ENCODE measurements around the gene ASCC3. TPM values are rescaled to one million over a fixed set of nuclear protein-coding genes. Genes with fewer than 3 reads are reported as not detected.
A peak's percentile ranks its signal among the peaks of the same experiment; 100 is the strongest.
"Not testable (repeated sequence)": the region's sequence is repeated elsewhere in the genome, so short reads cannot be mapped to it uniquely, and the experiment has no call there.

ASCC3 gene
- total RNA-seq, 1 experiment from 2014 or later = 25.9 TPM

DNA sequence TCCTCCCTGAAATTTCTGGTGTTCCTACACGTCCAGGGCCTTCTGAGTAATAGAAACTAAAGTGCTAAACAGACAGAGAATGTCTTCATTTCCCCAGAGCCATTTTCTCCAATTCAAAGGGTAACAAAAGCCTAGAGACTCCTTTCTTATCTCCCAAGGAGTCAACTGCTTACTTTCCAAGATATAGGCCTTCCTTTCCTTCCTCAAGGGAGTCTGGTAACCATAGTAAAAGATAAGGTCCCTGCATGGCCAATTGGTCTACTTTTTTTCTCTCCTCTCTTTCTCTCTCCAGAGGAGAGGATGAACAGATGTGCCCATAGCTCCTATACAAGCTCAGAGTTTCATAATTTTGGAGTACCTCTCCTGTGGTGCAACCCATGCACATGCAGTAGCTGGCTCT, 185.7 kb downstream of the ASCC3 start:
- in situ Hi-C loops (cut with HindIII; ENCODE audit: low pct_unique_long_range_greater_than_20kb, low sequenced_read_pairs) = no loop called here
- no peak for DNase-seq (ENCODE audit: low read depth)

DNA sequence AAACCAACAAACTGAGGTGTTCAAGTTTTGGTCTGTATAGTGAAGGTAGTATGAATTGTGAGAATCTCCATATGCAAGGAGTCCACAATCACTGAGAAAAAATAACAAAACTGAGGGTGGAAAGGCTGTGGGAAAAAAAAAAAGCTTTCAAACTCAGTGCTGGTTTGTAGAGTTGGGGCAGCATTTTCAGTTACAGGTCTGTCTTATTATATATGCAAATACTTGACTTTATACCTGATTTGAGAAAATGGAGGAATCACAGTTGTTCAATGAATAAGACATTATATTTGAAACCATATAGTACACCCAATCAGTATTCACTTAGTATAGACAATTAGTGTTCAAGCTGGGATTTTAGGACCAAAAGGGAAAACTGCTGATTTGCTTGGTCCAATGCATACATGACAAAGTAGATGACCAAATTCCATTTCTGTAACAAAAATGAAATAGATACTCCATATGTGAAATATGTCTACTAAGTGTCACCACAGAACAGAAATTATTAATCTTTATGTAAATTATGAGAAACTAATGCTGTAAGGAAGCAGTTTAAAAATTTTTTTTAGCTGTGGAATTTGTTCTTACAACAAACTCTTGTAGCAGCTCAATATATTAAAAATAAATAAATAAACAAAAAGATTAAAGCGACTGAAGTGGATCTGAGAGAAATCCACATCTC, 187.7 kb downstream of the ASCC3 start:
- DNase-seq (ENCODE audit: low read depth) = no peak
- in situ Hi-C loops (cut with HindIII; ENCODE audit: low pct_unique_long_range_greater_than_20kb, low sequenced_read_pairs) = no loop called here

DNA sequence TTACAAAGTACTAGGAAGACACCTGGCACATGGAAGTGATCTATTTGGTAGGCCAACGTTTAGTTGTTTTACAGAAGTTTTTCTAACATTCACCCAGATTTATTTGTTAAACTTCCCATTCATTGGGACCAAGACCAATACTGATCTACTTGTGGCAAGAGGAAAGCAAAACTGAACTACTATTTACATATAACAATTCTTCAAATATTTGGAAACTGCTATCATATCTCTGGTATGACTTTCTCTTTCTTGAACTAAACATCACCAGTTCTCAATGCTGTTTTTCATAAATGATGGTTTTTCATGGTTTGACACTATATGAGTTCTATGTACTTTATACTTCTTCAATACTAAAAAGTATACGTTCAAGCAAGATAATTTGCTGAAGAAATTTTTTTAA, 189.2 kb downstream of the ASCC3 start:
- in situ Hi-C loops (cut with HindIII; ENCODE audit: low pct_unique_long_range_greater_than_20kb, low sequenced_read_pairs) = no loop called here
- no peak for DNase-seq (ENCODE audit: low read depth)

DNA sequence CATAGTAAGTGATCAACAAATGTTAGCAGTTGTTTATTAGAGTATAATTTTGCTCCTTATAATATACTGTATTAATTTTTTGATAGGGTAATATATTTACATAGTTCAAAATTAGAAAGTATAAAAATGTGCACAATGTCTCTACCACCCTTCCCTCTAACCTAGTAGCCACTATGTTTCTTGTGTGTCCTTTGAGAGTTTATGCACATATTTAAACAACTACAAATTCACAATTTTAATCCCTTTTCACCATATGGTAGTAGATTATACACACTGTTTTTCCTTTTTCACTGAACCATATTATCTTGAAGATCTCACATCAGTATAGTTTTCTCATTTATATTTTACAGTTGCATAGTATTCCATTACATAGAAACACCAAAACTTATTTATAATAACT, 194.9 kb downstream of the ASCC3 start:
- in situ Hi-C loops (cut with HindIII; ENCODE audit: low pct_unique_long_range_greater_than_20kb, low sequenced_read_pairs) = no loop called here
- no peak for DNase-seq (ENCODE audit: low read depth)

DNA sequence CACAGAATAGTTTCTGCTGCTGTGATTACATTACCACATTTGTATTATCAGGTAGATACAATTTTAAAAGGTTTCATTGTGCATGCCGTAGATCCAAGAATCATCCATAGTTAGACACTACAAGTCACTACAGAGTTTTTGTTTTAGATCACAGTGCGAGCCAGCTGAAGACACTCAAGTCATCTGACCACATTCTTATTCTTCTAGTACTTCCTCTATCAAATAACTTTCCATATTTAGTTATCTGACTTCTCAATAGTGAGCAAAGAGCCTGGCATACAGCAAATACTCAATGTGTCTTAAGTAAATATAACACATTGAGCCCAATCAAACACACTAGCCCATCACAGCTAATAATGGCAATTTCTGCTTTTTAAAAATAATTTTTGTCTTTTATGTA, 195.4 kb downstream of the ASCC3 start:
- in situ Hi-C loops (cut with HindIII; ENCODE audit: low pct_unique_long_range_greater_than_20kb, low sequenced_read_pairs) = no loop called here

DNA sequence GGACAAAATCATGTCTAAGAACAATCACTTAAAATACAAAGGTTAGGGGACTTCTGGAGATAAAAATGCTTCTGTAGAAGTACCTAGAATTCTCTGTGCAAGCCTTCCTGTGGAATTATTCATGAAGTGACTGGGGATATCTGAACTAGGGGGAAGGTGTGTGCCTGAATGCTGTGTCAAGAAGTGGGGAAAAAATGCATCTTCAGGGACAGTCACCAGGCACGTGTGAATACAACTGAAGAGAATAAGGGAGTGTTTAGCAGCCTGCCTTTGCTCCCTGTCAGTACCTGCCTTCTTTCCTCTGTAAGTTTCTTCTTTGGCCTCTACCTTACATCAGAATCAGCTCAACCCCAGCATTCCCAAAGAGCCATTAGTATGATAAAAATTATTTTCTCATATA, 201.0 kb downstream of the ASCC3 start:
- in situ Hi-C loops (cut with HindIII; ENCODE audit: low pct_unique_long_range_greater_than_20kb, low sequenced_read_pairs) = no loop called here
- DNase-seq (ENCODE audit: low read depth) = no peak

More for the DNA sequence above, 195.4 kb downstream of the ASCC3 start:
- no peak for DNase-seq (ENCODE audit: low read depth)

DNA sequence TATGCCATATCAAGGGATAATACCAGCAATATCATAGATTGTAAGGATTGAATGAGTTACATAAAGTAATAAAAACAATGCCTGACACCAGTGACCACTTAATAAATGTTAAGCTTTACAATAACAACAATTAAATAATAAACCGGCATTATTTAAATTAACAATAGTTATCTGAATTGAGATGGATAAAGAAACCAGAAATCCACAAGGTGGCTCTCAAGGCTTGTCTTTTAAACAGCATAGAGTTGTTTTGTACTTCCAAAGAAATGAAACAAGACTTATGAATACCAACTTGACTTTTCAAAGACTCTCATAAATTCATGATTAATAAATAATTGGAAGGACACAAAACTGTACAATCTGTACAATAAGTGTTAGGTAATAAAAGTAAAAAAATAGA, 203.1 kb downstream of the ASCC3 start:
- no peak for DNase-seq (ENCODE audit: low read depth)

DNA sequence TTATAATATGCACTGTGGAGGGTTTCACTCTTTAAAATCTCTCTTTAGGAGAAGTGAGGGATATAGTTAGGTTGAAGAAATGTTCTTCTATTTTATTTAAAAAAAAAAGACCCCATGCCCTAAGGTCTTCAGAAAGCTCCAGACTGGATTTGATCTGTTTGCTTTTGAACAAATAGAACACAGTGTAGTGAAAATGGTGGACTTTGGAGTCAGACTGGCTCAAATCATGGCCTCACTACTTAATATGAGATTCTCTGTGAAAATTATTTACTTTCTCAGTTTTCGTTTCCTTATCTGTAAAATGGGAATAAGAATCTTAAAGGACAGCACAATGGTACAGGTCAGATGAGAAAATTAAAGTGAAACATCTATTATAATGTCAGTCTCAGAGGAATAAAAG, 203.9 kb downstream of the ASCC3 start:
- DNase-seq (ENCODE audit: low read depth) = no peak
- in situ Hi-C loops (cut with HindIII; ENCODE audit: low pct_unique_long_range_greater_than_20kb, low sequenced_read_pairs) = no loop called here

More for the DNA sequence above, 203.1 kb downstream of the ASCC3 start:
- in situ Hi-C loops (cut with HindIII; ENCODE audit: low pct_unique_long_range_greater_than_20kb, low sequenced_read_pairs) = no loop called here

DNA sequence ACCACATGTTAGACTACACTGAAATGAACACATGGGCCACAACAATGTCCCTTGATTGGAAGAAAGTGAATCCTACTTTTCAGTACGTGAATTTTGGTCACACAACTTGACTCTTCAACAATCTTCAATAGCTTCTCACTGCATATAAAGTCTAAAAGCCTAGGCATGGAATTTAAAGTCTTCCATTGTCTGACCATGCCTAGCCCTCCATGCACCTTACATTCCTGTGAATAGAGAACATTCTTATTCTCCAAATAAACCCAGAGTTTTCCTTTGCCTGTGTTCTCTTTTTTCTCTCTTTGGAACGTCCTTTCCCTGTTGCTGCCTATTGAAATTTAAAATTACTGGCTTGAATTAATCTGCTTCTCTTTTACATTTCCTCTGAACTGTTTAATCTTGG, 207.5 kb downstream of the ASCC3 start:
- no peak for DNase-seq (ENCODE audit: low read depth)
- in situ Hi-C loops (cut with HindIII; ENCODE audit: low pct_unique_long_range_greater_than_20kb, low sequenced_read_pairs) = no loop called here

DNA sequence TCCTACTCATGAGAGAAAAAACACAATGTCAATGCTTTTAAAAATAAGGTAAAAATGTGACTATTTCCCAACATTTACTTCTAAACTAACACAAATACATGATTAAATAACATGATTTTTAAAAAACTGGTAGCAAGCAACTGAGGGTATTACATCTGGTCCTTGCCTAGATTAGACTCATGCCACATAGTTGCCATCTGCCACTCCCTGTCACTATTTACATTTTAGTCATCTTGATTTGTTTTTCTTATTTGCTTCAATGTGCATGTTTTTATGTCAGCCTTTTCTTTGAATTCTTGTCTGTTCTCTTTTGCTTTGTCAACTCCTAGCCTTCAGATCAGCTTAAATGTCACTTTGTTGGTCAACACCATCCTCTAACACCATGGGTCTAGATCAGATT, 209.4 kb downstream of the ASCC3 start:
- no peak for DNase-seq (ENCODE audit: low read depth)
- in situ Hi-C loops (cut with HindIII; ENCODE audit: low pct_unique_long_range_greater_than_20kb, low sequenced_read_pairs) = no loop called here

DNA sequence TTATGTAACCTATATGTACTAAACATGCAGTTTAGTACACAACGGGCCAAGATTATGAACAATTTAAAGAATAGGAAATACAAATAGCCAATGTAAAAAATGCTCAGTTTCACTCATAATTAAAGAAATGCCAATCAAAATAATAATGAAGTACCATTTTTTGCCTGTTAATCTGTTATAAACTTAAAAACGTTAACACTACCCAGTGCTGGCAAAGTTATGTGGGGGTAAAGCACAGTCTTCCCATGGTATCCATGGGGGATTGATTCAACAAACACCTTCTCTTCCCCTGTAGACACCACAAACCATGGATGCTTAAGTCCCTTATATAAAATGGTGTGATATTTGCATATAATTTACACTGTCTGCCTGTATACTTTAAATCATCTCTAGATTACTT, 211.1 kb downstream of the ASCC3 start:
- no peak for DNase-seq (ENCODE audit: low read depth)
- in situ Hi-C loops (cut with HindIII; ENCODE audit: low pct_unique_long_range_greater_than_20kb, low sequenced_read_pairs) = no loop called here

DNA sequence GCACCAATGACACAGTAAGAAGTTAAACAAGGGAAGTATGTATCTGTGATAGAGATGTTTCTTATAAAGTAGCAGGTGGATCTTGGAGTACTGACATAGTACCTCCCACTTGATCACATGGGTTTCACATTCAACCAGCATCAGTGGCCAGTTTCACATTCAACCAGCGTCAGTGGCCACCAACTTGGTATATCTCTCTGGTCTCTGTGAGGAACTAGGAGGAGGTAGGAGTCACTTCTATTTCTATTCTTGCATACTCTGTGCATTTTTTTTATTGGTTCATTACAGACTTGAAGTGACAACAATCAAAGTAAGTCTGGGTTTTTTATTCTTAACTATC, 216.1 kb downstream of the ASCC3 start:
- in situ Hi-C loops (cut with HindIII; ENCODE audit: low pct_unique_long_range_greater_than_20kb, low sequenced_read_pairs) = no loop called here
- DNase-seq (ENCODE audit: low read depth) = no peak

DNA sequence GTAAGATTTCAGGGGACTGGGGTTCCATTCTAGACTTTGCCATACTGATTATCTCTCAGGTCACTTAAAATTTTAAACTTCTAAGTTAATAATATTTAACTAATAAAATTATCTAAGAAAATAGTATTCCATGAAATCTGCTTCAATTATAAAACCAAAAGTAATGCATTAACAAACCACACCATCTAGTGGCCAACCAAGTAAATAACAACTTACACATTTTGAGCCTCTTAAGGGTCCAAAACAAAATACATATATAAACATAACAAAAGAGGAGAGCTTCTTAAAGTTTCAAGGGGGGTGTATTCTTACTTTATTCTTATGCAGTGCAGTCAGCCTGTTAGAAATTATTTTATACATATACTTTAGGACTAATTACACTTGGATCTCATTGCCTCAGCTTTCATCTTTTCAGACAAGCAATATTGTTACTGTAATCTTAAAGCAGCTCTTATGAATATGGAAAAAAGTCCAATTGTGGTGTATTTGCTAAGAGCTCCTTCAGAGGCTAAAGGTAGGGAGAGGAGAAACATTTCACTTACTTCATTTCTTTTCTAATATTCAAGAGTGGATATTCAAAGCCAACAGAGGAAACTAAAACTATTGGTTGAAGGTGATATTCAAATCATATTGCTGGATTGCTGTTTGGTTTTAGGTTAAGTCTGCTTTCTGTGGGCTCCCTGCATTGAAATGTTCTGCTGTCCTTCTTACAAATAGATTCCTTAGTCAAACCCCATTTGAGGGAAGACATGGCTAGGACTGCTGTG, 216.7 kb downstream of the ASCC3 start:
- in situ Hi-C loops (cut with HindIII; ENCODE audit: low pct_unique_long_range_greater_than_20kb, low sequenced_read_pairs) = no loop called here

DNA sequence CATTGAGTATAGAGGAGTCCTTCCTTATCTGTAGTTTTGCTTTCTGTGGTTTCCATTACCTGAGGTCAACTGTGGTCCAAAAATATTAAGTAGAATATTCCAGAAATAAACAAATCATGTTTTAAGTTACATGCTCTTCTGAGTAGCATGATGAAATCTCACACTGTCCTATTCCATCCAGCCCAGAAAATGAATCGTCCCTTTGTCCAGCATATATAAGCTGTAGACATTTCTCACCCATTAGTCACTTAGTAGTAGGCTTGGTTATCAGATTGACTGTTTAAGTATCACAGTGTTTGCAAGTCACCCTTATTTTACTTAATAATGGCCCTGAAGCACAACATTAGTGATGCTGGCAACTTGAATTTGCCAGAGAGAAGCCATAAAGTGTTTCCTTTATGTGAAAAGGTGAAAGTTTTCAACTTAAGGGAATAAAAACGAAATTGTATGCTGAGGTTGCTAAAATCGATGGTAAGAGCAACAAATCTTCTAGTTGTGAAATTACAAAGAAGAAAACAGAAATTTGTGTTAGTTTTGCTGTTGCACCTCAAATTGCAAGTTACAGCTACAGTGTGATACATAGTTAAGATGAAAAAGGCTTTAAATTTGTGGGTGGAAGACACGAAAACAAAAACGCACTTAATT, 217.8 kb downstream of the ASCC3 start:
- in situ Hi-C loops (cut with HindIII; ENCODE audit: low pct_unique_long_range_greater_than_20kb, low sequenced_read_pairs) = no loop called here
- DNase-seq (ENCODE audit: low read depth) = peak; percentile 54

More for the DNA sequence above, 216.7 kb downstream of the ASCC3 start:
- DNase-seq (ENCODE audit: low read depth) = peak; percentile 28

DNA sequence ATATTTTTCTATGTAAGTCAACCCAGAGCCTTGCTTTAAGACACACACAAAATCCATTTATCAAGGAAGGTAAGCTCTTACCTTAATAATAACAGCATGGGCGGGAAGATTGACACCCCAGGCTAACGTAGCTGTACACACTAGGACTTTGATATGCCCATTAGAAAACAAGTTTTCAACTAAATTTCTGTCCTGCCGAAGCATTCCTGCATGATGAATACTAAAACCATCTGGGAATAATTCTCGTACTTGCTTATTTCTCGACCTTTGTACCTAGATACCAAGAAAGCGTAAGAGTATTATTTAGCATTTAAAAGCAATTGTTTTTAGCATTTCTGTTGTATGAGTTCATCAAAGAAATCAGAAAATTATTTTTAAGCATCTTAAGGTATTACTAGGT, 218.9 kb downstream of the ASCC3 start:
- in situ Hi-C loops (cut with HindIII; ENCODE audit: low pct_unique_long_range_greater_than_20kb, low sequenced_read_pairs) = no loop called here
- DNase-seq (ENCODE audit: low read depth) = no peak

DNA sequence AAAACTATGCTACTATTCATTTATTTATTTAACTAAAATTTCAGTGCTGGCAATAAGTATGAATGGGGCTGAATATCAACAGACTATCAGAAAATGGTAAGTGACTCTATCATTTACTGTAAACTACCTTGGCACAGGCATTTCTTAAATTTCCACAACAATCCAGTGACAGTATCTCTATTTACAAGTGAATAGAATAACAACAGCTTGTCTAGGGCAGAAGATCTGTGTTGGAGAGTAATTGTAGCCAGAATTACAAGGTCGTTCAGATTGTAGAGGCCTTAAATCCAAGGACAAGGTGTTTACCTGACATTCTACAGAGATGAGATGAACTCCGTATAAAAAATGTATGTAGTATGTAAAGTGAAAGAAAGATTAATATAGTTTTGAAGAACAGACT, 222.6 kb downstream of the ASCC3 start:
- in situ Hi-C loops (cut with HindIII; ENCODE audit: low pct_unique_long_range_greater_than_20kb, low sequenced_read_pairs) = no loop called here
- DNase-seq (ENCODE audit: low read depth) = no peak

DNA sequence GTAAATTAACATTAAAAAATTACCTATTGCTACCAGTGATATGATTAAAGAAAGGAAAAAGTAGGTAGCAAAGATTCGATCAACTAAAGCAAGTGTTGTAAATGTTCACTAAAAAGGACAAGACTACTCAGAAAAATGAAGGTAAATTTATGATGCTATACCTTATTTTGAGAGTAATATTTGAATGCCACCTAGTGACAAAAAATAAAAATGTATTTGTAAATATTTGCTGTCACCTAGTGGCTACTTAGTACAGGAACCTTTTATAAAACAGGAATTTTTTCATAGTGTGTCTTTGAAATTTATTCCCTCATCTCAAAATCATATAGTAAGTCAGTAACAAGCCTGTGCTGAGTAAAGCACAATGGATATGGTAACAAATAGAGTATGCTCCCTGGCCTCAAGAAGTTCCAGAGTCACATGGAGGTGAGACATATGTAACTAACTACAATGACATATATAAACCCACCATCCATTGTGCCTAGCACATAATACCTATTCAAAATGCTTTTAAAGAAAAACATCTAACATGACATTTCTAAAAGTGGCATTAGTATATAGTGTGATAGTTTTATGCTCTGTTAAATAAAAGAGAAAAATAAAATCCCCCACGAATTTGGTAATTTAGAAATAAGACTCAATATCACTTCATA, 223.3 kb downstream of the ASCC3 start:
- DNase-seq (ENCODE audit: low read depth) = peak; percentile 28
- in situ Hi-C loops (cut with HindIII; ENCODE audit: low pct_unique_long_range_greater_than_20kb, low sequenced_read_pairs) = no loop called here

DNA sequence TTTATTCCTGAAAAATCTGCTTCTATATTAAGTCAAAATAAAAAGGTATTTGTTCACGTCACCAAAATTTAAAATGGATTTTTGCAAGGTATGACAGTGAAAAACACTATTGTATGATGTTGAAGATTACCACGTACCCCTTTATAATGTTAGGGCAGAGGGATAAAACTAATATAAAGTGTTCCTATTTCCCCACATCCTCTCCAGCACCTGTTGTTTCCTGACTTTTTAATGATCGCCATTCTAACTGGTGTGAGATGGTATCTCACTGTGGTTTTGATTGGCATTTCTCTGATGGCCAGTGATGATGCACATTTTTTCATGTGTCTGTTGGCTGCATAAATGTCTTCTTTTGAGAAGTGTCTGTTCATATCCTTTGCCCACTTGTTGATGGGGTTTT, 240.0 kb downstream of the ASCC3 start:
- in situ Hi-C loops (cut with HindIII; ENCODE audit: low pct_unique_long_range_greater_than_20kb, low sequenced_read_pairs) = loop anchor here (25.0 kb wide), 1 partner anchor 529 kb away; no protein-coding TSS in a partner anchor

More for the DNA sequence above, 240.0 kb downstream of the ASCC3 start:
- not testable (repeated sequence) for DNase-seq (ENCODE audit: low read depth)

Data from Caki2 (cell line).